KMS-11 (cell line): Measurements from ENCODE around the gene GPR137B.

Source experiments
- H2AFZ ChIP-seq: fragments of 200-600 bp; sonication (generic); 2 replicates; pipeline ENCODE4 v1.6.1; 2016; ENCODE audit warnings: antibody characterized with exemption, mixed run types, low read depth
- H3K27ac ChIP-seq: fragments of 200-600 bp; sonication (generic); 2 replicates; pipeline ENCODE4 v1.6.1; 2016; ENCODE audit warnings: mild to moderate bottlenecking, mixed run types
- H3K27me3 ChIP-seq: fragments of 200-600 bp; sonication (generic); 2 replicates; pipeline ENCODE4 v1.6.1; 2017; ENCODE audit warnings: mild to moderate bottlenecking, low read depth, mixed run types, moderate library complexity; ENCODE audit not compliant: insufficient read depth
- H3K36me3 ChIP-seq: fragments of 200-600 bp; sonication (generic); 2 replicates; pipeline ENCODE4 v1.6.1; 2017; ENCODE audit warnings: mild to moderate bottlenecking, mixed run types; ENCODE audit not compliant: insufficient read depth
- H3K4me1 ChIP-seq: fragments of 200-600 bp; sonication (generic); 2 replicates; pipeline ENCODE4 v1.6.1; 2016; ENCODE audit warnings: mild to moderate bottlenecking, low read depth, mixed run types; ENCODE audit not compliant: poor library complexity, severe bottlenecking
- H3K4me2 ChIP-seq: fragments of 200-600 bp; sonication (generic); 2 replicates; pipeline ENCODE4 v1.7.0; 2016; ENCODE audit warnings: mild to moderate bottlenecking, mixed run types
- H3K4me3 ChIP-seq: fragments of 200-600 bp; sonication (generic); IDR thresholded peaks from 2 replicates; pipeline ENCODE4 v1.6.1; 2017; ENCODE audit warnings: low read depth, low read length, mixed read lengths; ENCODE audit not compliant: insufficient read depth
- H3K79me2 ChIP-seq: fragments of 200-600 bp; sonication (generic); 2 replicates; pipeline ENCODE4 v1.6.1; 2016; ENCODE audit warnings: low read depth, mixed run types; ENCODE audit not compliant: insufficient read depth
- H3K9ac ChIP-seq: fragments of 200-600 bp; sonication (generic); 2 replicates; pipeline ENCODE4 v1.6.1; 2016; ENCODE audit warnings: mild to moderate bottlenecking, mixed run types
- H4K20me1 ChIP-seq: fragments of 200-600 bp; sonication (generic); 2 replicates; pipeline ENCODE4 v1.6.1; 2016; ENCODE audit warnings: mild to moderate bottlenecking, mixed run types; ENCODE audit not compliant: insufficient read depth
- TF ChIP-seq, protein P1 (sequence below): fragments of 200-600 bp; sonication (generic); conservative IDR thresholded peaks from 2 replicates; pipeline ENCODE4 v1.6.1; 2017; ENCODE audit warnings: low read depth, mild to moderate bottlenecking, antibody characterized with exemption, low read length, moderate library complexity, mixed read lengths

The GPR137B gene

DNA sequence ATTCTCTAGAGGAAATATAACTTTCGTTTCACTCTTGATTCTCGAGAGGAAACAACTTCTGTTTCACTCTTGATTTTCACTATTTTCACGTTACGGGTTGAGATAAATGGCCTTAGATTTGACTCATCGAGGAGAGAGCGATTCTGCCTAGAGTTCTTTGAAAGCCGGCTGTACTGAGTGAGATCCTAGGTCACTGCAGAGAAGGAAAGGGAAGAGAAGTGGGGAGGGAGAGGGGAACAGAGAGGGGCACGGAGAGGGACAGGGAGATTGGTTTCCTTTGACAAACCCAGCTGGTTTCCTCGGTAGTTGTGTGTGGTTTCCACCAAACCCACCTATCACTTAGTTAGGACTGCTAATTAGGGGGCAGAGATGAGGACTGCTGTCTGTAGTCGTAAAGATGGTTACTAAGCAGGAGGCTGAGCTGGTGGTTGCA lies 21.6 kb upstream of the GPR137B start:
- H3K4me1 ChIP-seq = no peaks in the 10 kb centered on the region
- H3K27me3 ChIP-seq = no peaks in the 10 kb centered on the region
- H3K4me3 ChIP-seq = no peak overlapping the region
- H3K79me2 ChIP-seq = no peaks in the 10 kb centered on the region
- no peaks in the 10 kb centered on the region for H4K20me1 ChIP-seq
- TF ChIP-seq, protein P1, sequence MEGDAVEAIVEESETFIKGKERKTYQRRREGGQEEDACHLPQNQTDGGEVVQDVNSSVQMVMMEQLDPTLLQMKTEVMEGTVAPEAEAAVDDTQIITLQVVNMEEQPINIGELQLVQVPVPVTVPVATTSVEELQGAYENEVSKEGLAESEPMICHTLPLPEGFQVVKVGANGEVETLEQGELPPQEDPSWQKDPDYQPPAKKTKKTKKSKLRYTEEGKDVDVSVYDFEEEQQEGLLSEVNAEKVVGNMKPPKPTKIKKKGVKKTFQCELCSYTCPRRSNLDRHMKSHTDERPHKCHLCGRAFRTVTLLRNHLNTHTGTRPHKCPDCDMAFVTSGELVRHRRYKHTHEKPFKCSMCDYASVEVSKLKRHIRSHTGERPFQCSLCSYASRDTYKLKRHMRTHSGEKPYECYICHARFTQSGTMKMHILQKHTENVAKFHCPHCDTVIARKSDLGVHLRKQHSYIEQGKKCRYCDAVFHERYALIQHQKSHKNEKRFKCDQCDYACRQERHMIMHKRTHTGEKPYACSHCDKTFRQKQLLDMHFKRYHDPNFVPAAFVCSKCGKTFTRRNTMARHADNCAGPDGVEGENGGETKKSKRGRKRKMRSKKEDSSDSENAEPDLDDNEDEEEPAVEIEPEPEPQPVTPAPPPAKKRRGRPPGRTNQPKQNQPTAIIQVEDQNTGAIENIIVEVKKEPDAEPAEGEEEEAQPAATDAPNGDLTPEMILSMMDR = no peak
- no peak overlapping the region for H2AFZ ChIP-seq
- no peak overlapping the region for H3K4me2 ChIP-seq
- no peaks in the 10 kb centered on the region for H3K36me3 ChIP-seq
- H3K27ac ChIP-seq = no peak overlapping the region
- no peak overlapping the region for H3K9ac ChIP-seq

DNA sequence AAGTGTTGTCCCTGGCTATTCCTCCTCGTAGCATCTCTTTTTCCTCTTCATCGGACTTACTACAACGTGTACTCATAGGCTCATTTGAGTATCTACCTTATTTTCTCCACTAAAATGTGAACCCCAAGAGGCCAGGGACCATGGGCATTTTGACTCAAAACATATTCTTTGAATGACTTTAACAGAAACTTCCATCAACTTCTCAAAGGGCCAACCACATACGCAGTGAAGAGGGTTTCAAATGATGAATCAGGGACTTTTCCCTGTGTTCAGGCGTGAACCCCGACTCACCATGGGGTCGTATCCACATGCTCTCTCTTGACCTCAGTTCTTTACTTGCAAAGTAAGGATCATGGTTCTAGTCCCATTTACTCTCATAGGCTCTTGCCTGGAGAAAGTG lies 20.2 kb upstream of the GPR137B start:
- TF ChIP-seq, protein P1 = no peak
- Histone ChIP-seq H3K27me3 (no peaks in the 10 kb centered on the region), H2AFZ (no peak overlapping the region), H4K20me1 (no peaks in the 10 kb centered on the region), H3K4me3 (no peak overlapping the region), H3K79me2 (no peaks in the 10 kb centered on the region), H3K27ac (no peak overlapping the region), H3K36me3 (no peaks in the 10 kb centered on the region), H3K9ac (no peak overlapping the region), H3K4me2 (no peak overlapping the region), H3K4me1 (no peaks in the 10 kb centered on the region)

DNA sequence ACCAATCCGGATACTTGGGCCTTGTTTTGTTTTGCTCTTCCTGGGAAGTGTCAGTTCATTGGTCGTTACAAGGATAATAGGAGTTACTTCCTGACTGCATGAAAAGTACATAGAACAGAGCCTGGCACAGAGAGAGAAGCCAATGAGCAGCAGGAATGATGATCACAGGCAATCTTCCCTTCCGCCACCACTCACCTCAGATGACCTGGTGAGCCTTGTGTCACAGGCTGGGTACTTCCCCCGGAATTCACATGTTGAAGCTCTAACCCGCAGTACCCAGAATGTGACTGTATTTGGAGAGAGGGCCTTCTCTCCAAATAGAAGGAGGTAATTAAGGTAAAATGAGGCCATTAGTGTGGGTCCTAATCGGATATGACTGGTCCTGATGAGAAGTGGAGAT lies 18.8 kb upstream of the GPR137B start:
- Histone ChIP-seq H3K27ac (no peak overlapping the region), H3K4me3 (no peak overlapping the region), H3K79me2 (no peaks in the 10 kb centered on the region), H2AFZ (no peak overlapping the region), H4K20me1 (no peaks in the 10 kb centered on the region), H3K9ac (no peak overlapping the region), H3K36me3 (no peaks in the 10 kb centered on the region), H3K4me1 (no peaks in the 10 kb centered on the region), H3K4me2 (no peak overlapping the region), H3K27me3 (no peaks in the 10 kb centered on the region)
- TF ChIP-seq, protein P1 = no peak

DNA sequence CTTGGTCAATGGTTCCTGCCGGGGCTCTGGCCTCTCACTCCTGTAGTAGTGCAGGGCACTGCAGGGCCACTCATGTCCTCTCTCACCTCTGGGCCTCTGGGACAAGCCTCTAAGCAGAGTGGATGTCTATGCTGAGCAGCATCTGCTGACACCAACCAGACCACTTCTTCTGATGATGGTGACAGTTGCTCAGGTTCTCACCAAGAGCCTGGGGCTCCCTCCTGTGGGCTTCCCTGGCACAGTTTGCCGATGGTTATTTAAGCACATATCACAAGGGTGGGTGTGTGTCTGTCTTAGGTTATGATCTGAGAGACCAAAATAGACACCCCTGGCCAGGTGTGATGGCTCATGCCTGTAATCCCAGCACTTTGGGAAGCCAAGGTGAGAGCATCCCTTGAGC lies 17.4 kb upstream of the GPR137B start:
- no peaks in the 10 kb centered on the region for H3K79me2 ChIP-seq
- H2AFZ ChIP-seq = no peak overlapping the region
- H4K20me1 ChIP-seq = no peaks in the 10 kb centered on the region
- no peak overlapping the region for H3K9ac ChIP-seq
- H3K4me2 ChIP-seq = no peak overlapping the region
- no peaks in the 10 kb centered on the region for H3K4me1 ChIP-seq
- TF ChIP-seq, protein P1 = no peak
- no peak overlapping the region for H3K27ac ChIP-seq
- H3K27me3 ChIP-seq = no peaks in the 10 kb centered on the region
- no peaks in the 10 kb centered on the region for H3K36me3 ChIP-seq
- H3K4me3 ChIP-seq = no peak overlapping the region

DNA sequence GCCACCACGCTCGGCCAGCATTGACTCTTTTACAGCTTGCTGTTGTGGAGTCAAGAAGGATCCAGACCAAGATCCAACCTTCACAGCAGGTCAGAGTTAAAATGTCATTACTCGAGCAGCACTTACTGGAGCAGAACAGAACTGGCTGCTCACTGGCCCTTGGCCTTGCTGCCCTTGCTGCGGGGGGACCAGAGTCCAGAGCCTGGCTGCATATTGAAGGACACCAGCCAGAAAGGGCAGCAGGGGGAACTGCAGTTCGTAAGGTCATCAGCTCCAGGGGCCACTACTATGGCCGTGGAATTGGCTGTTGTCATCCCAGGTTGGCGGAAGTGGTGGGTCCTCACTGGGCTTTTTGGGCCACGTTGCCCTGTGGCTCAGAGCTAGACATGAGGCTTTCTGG lies 15.3 kb upstream of the GPR137B start:
- no peak overlapping the region for H2AFZ ChIP-seq
- no peaks in the 10 kb centered on the region for H3K36me3 ChIP-seq
- TF ChIP-seq, protein P1 = no peak
- no peak overlapping the region for H3K27ac ChIP-seq
- no peak overlapping the region for H3K4me3 ChIP-seq
- H3K27me3 ChIP-seq = no peaks in the 10 kb centered on the region
- H3K4me1 ChIP-seq = no peaks in the 10 kb centered on the region
- no peaks in the 10 kb centered on the region for H3K79me2 ChIP-seq
- H4K20me1 ChIP-seq = no peaks in the 10 kb centered on the region
- no peak overlapping the region for H3K9ac ChIP-seq
- no peak overlapping the region for H3K4me2 ChIP-seq
